Measurements from ENCODE around the gene SORCS3.

GRCh38 chr10:104907521-104907920 lies 266.4 kb downstream of the SORCS3 start:
- TF ChIP-seq EZH2 (IDR thresholded peaks at IDR 0.05) = no peak
- no peak for TF ChIP-seq CTCF (IDR thresholded peaks at IDR 0.05)
- peak; percentile 76 for TF ChIP-seq EZH2phosphoT487 (IDR thresholded peaks at IDR 0.05)

Data from neural progenitor cell (in vitro differentiated cells).